Activated T-helper 17 cell treated with anti-CD3 and anti-CD28 coated beads, Interleukin-2, amount 50 U/mL, for 72 hours (primary cell): ENCODE data around the gene MED4. TPM values are rescaled to one million over a fixed set of nuclear protein-coding genes. Genes with fewer than 3 reads are reported as not detected.

Experiments
- ATAC-seq: fragments of 150-1000 bp; cut with Tn5 transposase; replicated peaks from 2 replicates; pipeline ENCODE4 v1.10.0; 2021; ENCODE audit warnings: mild to moderate bottlenecking, moderate library complexity
- H3K27ac Mint-ChIP-seq: one replicate; pipeline ENCODE4 v1.8.0; 2022; ENCODE audit warnings: mixed read lengths
- H3K27me3 Mint-ChIP-seq: one replicate; pipeline ENCODE4 v1.8.0; 2022; ENCODE audit warnings: mixed read lengths
- H3K36me3 Mint-ChIP-seq: one replicate; pipeline ENCODE4 v1.8.0; 2022; ENCODE audit warnings: low read depth, mild to moderate bottlenecking, mixed read lengths
- H3K4me1 Mint-ChIP-seq: one replicate; pipeline ENCODE4 v1.8.0; 2022; ENCODE audit warnings: mixed read lengths
- H3K4me3 Mint-ChIP-seq: one replicate; pipeline ENCODE4 v1.8.0; 2022; ENCODE audit warnings: mild to moderate bottlenecking, mixed read lengths
- H3K9me3 Mint-ChIP-seq: one replicate; pipeline ENCODE4 v1.8.0; 2022; ENCODE audit warnings: mixed read lengths
- total RNA-seq, 2 donors: library from RNA; stranded (reverse); gene quantifications; one replicate each; pipeline ENCODE4 v1.2.3, GENCODE V29; 2022

Gene MED4
- total RNA-seq, 2 donors from 2014 or later, result 42.0 to 58.9 TPM

- H3K4me3 Mint-ChIP-seq, result no peak overlapping the region
- H3K27ac Mint-ChIP-seq, result no peak overlapping the region
- no peaks in the 10 kb centered on the region for H3K9me3 Mint-ChIP-seq
- no peaks in the 10 kb centered on the region for H3K4me1 Mint-ChIP-seq
- peaks cover 13% of the 10 kb centered on the region for H3K27me3 Mint-ChIP-seq
- peak; percentile 48 for ATAC-seq
- H3K36me3 Mint-ChIP-seq, result no peaks in the 10 kb centered on the region
These were observed 18.2 kb upstream of the MED4 start for GRCh38 chr13:48112896-48113755.

- no peaks in the 10 kb centered on the region for H3K36me3 Mint-ChIP-seq
- no peaks in the 10 kb centered on the region for H3K4me1 Mint-ChIP-seq
- no peak overlapping the region for H3K27ac Mint-ChIP-seq
- no peak for ATAC-seq
- H3K4me3 Mint-ChIP-seq, result no peak overlapping the region
- H3K9me3 Mint-ChIP-seq, result no peaks in the 10 kb centered on the region
- peaks cover 13% of the 10 kb centered on the region for H3K27me3 Mint-ChIP-seq
These were observed 16.2 kb upstream of the MED4 start for GRCh38 chr13:48110931-48111721.

- Mint-ChIP-seq H3K9me3 (no peaks in the 10 kb centered on the region), H3K4me1 (no peaks in the 10 kb centered on the region), H3K27me3 (peaks cover 8% of the 10 kb centered on the region), H3K36me3 (no peaks in the 10 kb centered on the region), H3K27ac (no peak overlapping the region), H3K4me3 (no peak overlapping the region)
- ATAC-seq, result no peak
These were observed 15.4 kb upstream of the MED4 start for GRCh38 chr13:48110132-48110868.

GRCh38 chr13:48108106-48108505 lies 13.2 kb upstream of the MED4 start:
- Mint-ChIP-seq H3K9me3 (no peaks in the 10 kb centered on the region), H3K4me1 (no peaks in the 10 kb centered on the region), H3K27me3 (peaks cover 1% of the 10 kb centered on the region), H3K27ac (no peak overlapping the region), H3K36me3 (no peaks in the 10 kb centered on the region), H3K4me3 (no peak overlapping the region)
- ATAC-seq, result no peak

GRCh38 chr13:48097793-48098192 lies 2.9 kb upstream of the MED4 start:
- H3K27me3 Mint-ChIP-seq, result no peaks in the 10 kb centered on the region
- no peak for ATAC-seq
- no peak overlapping the region for H3K27ac Mint-ChIP-seq
- no peaks in the 10 kb centered on the region for H3K9me3 Mint-ChIP-seq
- peaks cover 10% of the 10 kb centered on the region for H3K36me3 Mint-ChIP-seq
- H3K4me1 Mint-ChIP-seq, result peaks cover 6% of the 10 kb centered on the region
- no peak overlapping the region for H3K4me3 Mint-ChIP-seq

GRCh38 chr13:48096670-48097069 lies 1.8 kb upstream of the MED4 start:
- H3K27ac Mint-ChIP-seq, result no peak overlapping the region
- peaks cover 15% of the 10 kb centered on the region for H3K4me1 Mint-ChIP-seq
- H3K9me3 Mint-ChIP-seq, result no peaks in the 10 kb centered on the region
- no peak for ATAC-seq
- H3K4me3 Mint-ChIP-seq, result no peak overlapping the region
- H3K36me3 Mint-ChIP-seq, result peaks cover 19% of the 10 kb centered on the region
- no peaks in the 10 kb centered on the region for H3K27me3 Mint-ChIP-seq

GRCh38 chr13:48094404-48094780 lies 512 bp downstream of the MED4 start:
- Mint-ChIP-seq H3K4me1 (peaks cover 20% of the 10 kb centered on the region), H3K36me3 (peaks cover 34% of the 10 kb centered on the region), H3K27me3 (no peaks in the 10 kb centered on the region), H3K27ac (peak overlapping the region; percentile 98), H3K4me3 (peak overlapping the region; percentile 91), H3K9me3 (no peaks in the 10 kb centered on the region)
- ATAC-seq, result peak; percentile 3

- H3K27ac Mint-ChIP-seq, result peak overlapping the region; percentile 98
- H3K9me3 Mint-ChIP-seq, result no peaks in the 10 kb centered on the region
- H3K4me3 Mint-ChIP-seq, result peak overlapping the region; percentile 91
- no peak for ATAC-seq
- peaks cover 26% of the 10 kb centered on the region for H3K4me1 Mint-ChIP-seq
- no peaks in the 10 kb centered on the region for H3K27me3 Mint-ChIP-seq
- peaks cover 40% of the 10 kb centered on the region for H3K36me3 Mint-ChIP-seq
These were observed 1.3 kb downstream of the MED4 start for GRCh38 chr13:48093588-48093987.

- Mint-ChIP-seq H3K27me3 (no peaks in the 10 kb centered on the region), H3K27ac (no peak overlapping the region), H3K4me1 (peaks cover 7% of the 10 kb centered on the region), H3K36me3 (peaks cover 74% of the 10 kb centered on the region), H3K4me3 (no peak overlapping the region), H3K9me3 (no peaks in the 10 kb centered on the region)
- no peak for ATAC-seq
These were observed 8.6 kb downstream of the MED4 start for GRCh38 chr13:48086272-48086671.

- Mint-ChIP-seq H3K36me3 (peaks cover 100% of the 10 kb centered on the region), H3K4me3 (no peak overlapping the region), H3K27me3 (no peaks in the 10 kb centered on the region), H3K4me1 (no peaks in the 10 kb centered on the region), H3K9me3 (no peaks in the 10 kb centered on the region), H3K27ac (no peak overlapping the region)
- no peak for ATAC-seq
These were observed 13.2 kb downstream of the MED4 start for GRCh38 chr13:48081739-48082138.

- no peaks in the 10 kb centered on the region for H3K4me1 Mint-ChIP-seq
- no peak overlapping the region for H3K4me3 Mint-ChIP-seq
- peak overlapping the region; percentile 50 for H3K27ac Mint-ChIP-seq
- no peaks in the 10 kb centered on the region for H3K9me3 Mint-ChIP-seq
- H3K27me3 Mint-ChIP-seq, result no peaks in the 10 kb centered on the region
- H3K36me3 Mint-ChIP-seq, result peaks cover 100% of the 10 kb centered on the region
- peak; percentile 73 for ATAC-seq
These were observed 16.6 kb downstream of the MED4 start for GRCh38 chr13:48078251-48078656.

GRCh38 chr13:48074006-48074405 lies 20.9 kb downstream of the MED4 start:
- Mint-ChIP-seq H3K4me1 (no peaks in the 10 kb centered on the region), H3K27me3 (no peaks in the 10 kb centered on the region), H3K27ac (no peak overlapping the region), H3K9me3 (no peaks in the 10 kb centered on the region), H3K4me3 (no peak overlapping the region), H3K36me3 (peaks cover 100% of the 10 kb centered on the region)
- no peak for ATAC-seq

GRCh38 chr13:48072787-48073186 lies 22.1 kb downstream of the MED4 start:
- no peaks in the 10 kb centered on the region for H3K9me3 Mint-ChIP-seq
- no peak for ATAC-seq
- peaks cover 5% of the 10 kb centered on the region for H3K4me1 Mint-ChIP-seq
- H3K36me3 Mint-ChIP-seq, result peaks cover 100% of the 10 kb centered on the region
- peak overlapping the region; percentile 61 for H3K27ac Mint-ChIP-seq
- H3K4me3 Mint-ChIP-seq, result no peak overlapping the region
- no peaks in the 10 kb centered on the region for H3K27me3 Mint-ChIP-seq

GRCh38 chr13:48072304-48072703 lies 22.6 kb downstream of the MED4 start:
- Mint-ChIP-seq H3K36me3 (peaks cover 100% of the 10 kb centered on the region), H3K9me3 (no peaks in the 10 kb centered on the region), H3K4me1 (peaks cover 5% of the 10 kb centered on the region), H3K27ac (peak overlapping the region; percentile 61), H3K27me3 (no peaks in the 10 kb centered on the region), H3K4me3 (no peak overlapping the region)
- no peak for ATAC-seq
